PC-3 (cell line): ENCODE results near the gene CYFIP2.

ENCODE experiments used
- EZH2phosphoT487 ChIP-seq: fragments of 300-600 bp; sonication (generic); IDR thresholded peaks from 2 replicates; pipeline ENCODE4 v1.6.1; 2018; ENCODE audit warnings: mild to moderate bottlenecking, antibody characterized with exemption, low read length, borderline replicate concordance
- TF ChIP-seq, protein P1 (sequence below): fragments of 300-600 bp; sonication (generic); conservative IDR thresholded peaks from 2 replicates; pipeline ENCODE4 v1.5.1; 2017; ENCODE audit warnings: antibody characterized with exemption, low read depth, mild to moderate bottlenecking, low read length

DNA sequence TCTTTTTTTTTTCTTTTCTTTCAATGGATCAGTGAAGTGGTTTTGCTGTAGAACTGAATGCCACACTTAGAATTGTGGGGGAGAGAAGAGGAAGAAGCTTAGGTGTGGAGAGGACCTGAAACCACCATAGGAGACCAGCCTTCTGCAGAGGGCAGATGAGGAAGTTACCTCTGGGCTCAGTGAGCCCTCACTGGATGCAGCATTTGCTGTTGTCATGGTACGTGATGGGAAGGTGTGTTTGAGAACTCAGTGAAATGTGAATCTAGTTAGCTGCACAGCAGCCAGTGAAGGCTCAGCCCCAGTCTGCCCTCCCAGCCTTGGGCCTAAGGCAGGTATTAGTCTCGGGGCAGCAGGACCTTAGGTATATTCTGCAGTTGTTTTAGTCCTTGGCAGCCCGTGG, 17.5 kb downstream of the CYFIP2 start:
- TF ChIP-seq, protein P1, sequence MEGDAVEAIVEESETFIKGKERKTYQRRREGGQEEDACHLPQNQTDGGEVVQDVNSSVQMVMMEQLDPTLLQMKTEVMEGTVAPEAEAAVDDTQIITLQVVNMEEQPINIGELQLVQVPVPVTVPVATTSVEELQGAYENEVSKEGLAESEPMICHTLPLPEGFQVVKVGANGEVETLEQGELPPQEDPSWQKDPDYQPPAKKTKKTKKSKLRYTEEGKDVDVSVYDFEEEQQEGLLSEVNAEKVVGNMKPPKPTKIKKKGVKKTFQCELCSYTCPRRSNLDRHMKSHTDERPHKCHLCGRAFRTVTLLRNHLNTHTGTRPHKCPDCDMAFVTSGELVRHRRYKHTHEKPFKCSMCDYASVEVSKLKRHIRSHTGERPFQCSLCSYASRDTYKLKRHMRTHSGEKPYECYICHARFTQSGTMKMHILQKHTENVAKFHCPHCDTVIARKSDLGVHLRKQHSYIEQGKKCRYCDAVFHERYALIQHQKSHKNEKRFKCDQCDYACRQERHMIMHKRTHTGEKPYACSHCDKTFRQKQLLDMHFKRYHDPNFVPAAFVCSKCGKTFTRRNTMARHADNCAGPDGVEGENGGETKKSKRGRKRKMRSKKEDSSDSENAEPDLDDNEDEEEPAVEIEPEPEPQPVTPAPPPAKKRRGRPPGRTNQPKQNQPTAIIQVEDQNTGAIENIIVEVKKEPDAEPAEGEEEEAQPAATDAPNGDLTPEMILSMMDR = no peak
- TF ChIP-seq EZH2phosphoT487 = no peak
